ENCODE results near the gene MIER1.
"Not testable (repeated sequence)": the region's sequence is repeated elsewhere in the genome, so short reads cannot be mapped to it uniquely, and the experiment has no call there.

MIER1 gene

GRCh38 chr1:66924756-66925557 lies at the start of gene MIER1, which contains the start of gene DNAI4:
Gene MIER1 (plus strand): TSS chr1:66924990. CDS start chr1:66925029, 39 bp downstream.
Gene DNAI4 (minus strand): TSS chr1:66924856. CDS start chr1:66924831, 25 bp downstream.
- DNase-seq = peak; percentile 91

- no peak for DNase-seq
Observed at GRCh38 chr1:66876664-66877063, 48.1 kb upstream of the MIER1 start.

GRCh38 chr1:66889030-66889429 lies 35.8 kb upstream of the MIER1 start:
- no peak for DNase-seq

- DNase-seq = no peak
Observed at GRCh38 chr1:66890621-66891020, 34.2 kb upstream of the MIER1 start.

- no peak for DNase-seq
Observed at GRCh38 chr1:66893712-66894111, 31.1 kb upstream of the MIER1 start.

- not testable (repeated sequence) for DNase-seq
Observed at GRCh38 chr1:66915203-66915602, 9.6 kb upstream of the MIER1 start.

- no peak for DNase-seq
Observed at GRCh38 chr1:66916320-66916719, 8.5 kb upstream of the MIER1 start.

GRCh38 chr1:66917476-66917875 lies 7.3 kb upstream of the MIER1 start:
- no peak for DNase-seq

GRCh38 chr1:66919063-66919462 lies 5.7 kb upstream of the MIER1 start:
- DNase-seq = no peak

GRCh38 chr1:66919828-66920227 lies 5.0 kb upstream of the MIER1 start:
- DNase-seq = no peak

GRCh38 chr1:66920543-66920942 lies 4.2 kb upstream of the MIER1 start:
- DNase-seq = no peak

- DNase-seq = no peak
Observed at GRCh38 chr1:66925558-66925910, 744 bp downstream of the MIER1 start.

GRCh38 chr1:66925944-66926343 lies 1.2 kb downstream of the MIER1 start:
- no peak for DNase-seq

GRCh38 chr1:66927528-66927927 lies 2.7 kb downstream of the MIER1 start:
- DNase-seq = no peak

GRCh38 chr1:66929146-66929688 lies 4.4 kb downstream of the MIER1 start:
- no peak for DNase-seq

- no peak for DNase-seq
Observed at GRCh38 chr1:66929691-66929998, 4.9 kb downstream of the MIER1 start.

GRCh38 chr1:66929999-66930822 lies 5.4 kb downstream of the MIER1 start:
- DNase-seq = peak; percentile 75

GRCh38 chr1:66930823-66931174 lies 6.0 kb downstream of the MIER1 start:
- no peak for DNase-seq

- no peak for DNase-seq
Observed at GRCh38 chr1:66931590-66931989, 6.8 kb downstream of the MIER1 start.

GRCh38 chr1:66932291-66932690 lies 7.5 kb downstream of the MIER1 start:
- DNase-seq = no peak

GRCh38 chr1:66933887-66934700 lies 9.3 kb downstream of the MIER1 start:
- DNase-seq = no peak

GRCh38 chr1:66937529-66938234 lies 12.9 kb downstream of the MIER1 start:
- DNase-seq = no peak

GRCh38 chr1:66938613-66939012 lies 13.8 kb downstream of the MIER1 start:
- DNase-seq = no peak

All from NCI-H187 treated with DMSO at 0.1 percent for 48 hours (cell line).